ENCODE data around the gene LAMC2.

The LAMC2 gene

DNA sequence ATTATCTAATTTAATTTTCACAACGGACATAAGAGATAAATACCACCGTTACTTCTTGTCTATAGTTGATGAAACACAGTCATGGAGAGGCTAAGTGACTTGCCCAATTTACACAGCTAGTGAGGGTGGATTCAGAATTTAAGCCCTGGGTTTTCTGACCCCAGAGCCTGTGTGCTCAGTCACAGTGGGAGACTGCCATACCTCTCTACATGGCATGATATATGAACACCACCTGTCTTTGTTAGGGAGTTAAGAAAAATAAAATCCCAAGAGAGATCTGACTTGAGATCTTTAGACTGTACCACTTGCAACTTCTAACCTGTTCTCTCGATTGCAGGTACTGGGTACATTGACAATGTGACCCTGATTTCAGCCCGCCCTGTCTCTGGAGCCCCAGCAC is 40.3 kb downstream of the LAMC2 start:
- TF ChIP-seq POLR2AphosphoS5 (IDR thresholded peaks at IDR 0.05; ENCODE audit: low read depth, low read length) (no peak), SIN3A (IDR thresholded peaks at IDR 0.05; ENCODE audit: borderline replicate concordance, insufficient read depth, low read length) (no peak), TAF1 (IDR thresholded peaks at IDR 0.05; ENCODE audit: borderline replicate concordance, insufficient read depth, low read length) (no peak), FOXP2 (optimal IDR thresholded peaks at IDR 0.05; ENCODE audit: borderline replicate concordance, extremely low read depth, extremely low read length, insufficient read depth) (no peak)
- TF ChIP-seq, protein P1, sequence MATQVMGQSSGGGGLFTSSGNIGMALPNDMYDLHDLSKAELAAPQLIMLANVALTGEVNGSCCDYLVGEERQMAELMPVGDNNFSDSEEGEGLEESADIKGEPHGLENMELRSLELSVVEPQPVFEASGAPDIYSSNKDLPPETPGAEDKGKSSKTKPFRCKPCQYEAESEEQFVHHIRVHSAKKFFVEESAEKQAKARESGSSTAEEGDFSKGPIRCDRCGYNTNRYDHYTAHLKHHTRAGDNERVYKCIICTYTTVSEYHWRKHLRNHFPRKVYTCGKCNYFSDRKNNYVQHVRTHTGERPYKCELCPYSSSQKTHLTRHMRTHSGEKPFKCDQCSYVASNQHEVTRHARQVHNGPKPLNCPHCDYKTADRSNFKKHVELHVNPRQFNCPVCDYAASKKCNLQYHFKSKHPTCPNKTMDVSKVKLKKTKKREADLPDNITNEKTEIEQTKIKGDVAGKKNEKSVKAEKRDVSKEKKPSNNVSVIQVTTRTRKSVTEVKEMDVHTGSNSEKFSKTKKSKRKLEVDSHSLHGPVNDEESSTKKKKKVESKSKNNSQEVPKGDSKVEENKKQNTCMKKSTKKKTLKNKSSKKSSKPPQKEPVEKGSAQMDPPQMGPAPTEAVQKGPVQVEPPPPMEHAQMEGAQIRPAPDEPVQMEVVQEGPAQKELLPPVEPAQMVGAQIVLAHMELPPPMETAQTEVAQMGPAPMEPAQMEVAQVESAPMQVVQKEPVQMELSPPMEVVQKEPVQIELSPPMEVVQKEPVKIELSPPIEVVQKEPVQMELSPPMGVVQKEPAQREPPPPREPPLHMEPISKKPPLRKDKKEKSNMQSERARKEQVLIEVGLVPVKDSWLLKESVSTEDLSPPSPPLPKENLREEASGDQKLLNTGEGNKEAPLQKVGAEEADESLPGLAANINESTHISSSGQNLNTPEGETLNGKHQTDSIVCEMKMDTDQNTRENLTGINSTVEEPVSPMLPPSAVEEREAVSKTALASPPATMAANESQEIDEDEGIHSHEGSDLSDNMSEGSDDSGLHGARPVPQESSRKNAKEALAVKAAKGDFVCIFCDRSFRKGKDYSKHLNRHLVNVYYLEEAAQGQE (IDR thresholded peaks at IDR 0.05; ENCODE audit: insufficient read depth in 1 of 2, low read depth in 2 of 2, low read length in 2 of 2), result no peak

DNA sequence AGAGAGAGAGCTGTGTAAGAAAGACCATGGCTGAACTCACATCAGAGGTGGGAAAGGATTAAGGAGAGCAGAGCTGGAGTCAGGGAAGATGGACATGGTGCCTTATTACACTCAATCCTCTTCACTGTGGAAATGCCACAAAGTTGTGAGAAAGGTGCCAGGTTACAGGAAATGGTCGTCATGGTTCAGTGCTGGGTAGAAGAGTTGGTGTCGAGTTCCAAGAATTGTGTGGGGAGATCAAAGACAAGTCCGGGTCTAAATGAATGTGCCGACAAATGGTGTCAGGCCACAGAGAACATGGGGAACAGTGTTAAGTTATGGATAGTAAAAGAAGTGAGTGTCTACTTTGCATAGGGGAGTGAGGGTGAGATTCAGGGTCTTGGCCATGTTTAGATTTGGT is 40.9 kb downstream of the LAMC2 start:
- no peak for TF ChIP-seq SIN3A (IDR thresholded peaks at IDR 0.05; ENCODE audit: borderline replicate concordance, insufficient read depth, low read length)
- TF ChIP-seq, protein P1 (IDR thresholded peaks at IDR 0.05; ENCODE audit: insufficient read depth in 1 of 2, low read depth in 2 of 2, low read length in 2 of 2), result no peak
- TF ChIP-seq FOXP2 (optimal IDR thresholded peaks at IDR 0.05; ENCODE audit: borderline replicate concordance, extremely low read depth, extremely low read length, insufficient read depth), result no peak
- TF ChIP-seq TAF1 (IDR thresholded peaks at IDR 0.05; ENCODE audit: borderline replicate concordance, insufficient read depth, low read length), result no peak
- no peak for TF ChIP-seq POLR2AphosphoS5 (IDR thresholded peaks at IDR 0.05; ENCODE audit: low read depth, low read length)

DNA sequence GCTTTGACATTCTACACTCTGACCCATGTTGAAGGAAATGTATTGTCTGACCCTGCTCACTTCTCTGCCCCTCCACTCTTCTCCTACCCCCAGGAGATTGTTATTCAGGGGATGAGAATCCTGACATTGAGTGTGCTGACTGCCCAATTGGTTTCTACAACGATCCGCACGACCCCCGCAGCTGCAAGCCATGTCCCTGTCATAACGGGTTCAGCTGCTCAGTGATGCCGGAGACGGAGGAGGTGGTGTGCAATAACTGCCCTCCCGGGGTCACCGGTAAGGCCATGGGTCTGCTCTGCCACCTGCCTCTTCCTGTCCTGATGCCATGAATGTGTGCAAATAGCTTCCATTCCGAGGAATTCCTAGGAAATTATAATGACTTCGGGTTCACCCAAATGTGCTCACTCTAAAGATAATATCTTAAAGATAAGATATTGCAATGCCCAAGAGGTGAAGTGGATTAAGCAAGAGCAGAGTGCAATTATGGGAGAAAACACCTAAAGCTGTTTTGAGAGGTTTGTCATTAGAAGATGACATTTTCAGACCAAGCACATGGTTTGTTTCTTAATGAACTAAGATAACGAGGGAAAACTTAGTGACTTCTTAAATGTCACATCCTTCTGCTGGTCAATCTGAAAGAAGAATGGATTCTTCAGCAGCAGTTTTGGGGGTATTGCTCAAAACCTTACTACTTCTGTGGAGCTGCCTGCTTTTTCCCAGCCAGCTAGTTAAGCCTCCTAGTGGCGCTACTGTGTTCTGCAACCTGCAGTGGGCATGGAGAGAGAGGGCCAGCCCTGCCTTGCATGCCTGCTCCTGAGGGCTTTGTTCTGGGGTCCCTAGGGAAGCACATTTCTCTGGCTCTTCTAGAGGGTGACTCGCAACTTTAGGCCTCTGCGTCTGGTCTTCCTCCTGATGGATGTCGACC is 41.6 kb downstream of the LAMC2 start:
- TF ChIP-seq TAF1 (IDR thresholded peaks at IDR 0.05; ENCODE audit: borderline replicate concordance, insufficient read depth, low read length) (no peak), FOXP2 (optimal IDR thresholded peaks at IDR 0.05; ENCODE audit: borderline replicate concordance, extremely low read depth, extremely low read length, insufficient read depth) (no peak), POLR2AphosphoS5 (IDR thresholded peaks at IDR 0.05; ENCODE audit: low read depth, low read length) (no peak), SIN3A (IDR thresholded peaks at IDR 0.05; ENCODE audit: borderline replicate concordance, insufficient read depth, low read length) (no peak)
- TF ChIP-seq, protein P1 (IDR thresholded peaks at IDR 0.05; ENCODE audit: insufficient read depth in 1 of 2, low read depth in 2 of 2, low read length in 2 of 2), result no peak

DNA sequence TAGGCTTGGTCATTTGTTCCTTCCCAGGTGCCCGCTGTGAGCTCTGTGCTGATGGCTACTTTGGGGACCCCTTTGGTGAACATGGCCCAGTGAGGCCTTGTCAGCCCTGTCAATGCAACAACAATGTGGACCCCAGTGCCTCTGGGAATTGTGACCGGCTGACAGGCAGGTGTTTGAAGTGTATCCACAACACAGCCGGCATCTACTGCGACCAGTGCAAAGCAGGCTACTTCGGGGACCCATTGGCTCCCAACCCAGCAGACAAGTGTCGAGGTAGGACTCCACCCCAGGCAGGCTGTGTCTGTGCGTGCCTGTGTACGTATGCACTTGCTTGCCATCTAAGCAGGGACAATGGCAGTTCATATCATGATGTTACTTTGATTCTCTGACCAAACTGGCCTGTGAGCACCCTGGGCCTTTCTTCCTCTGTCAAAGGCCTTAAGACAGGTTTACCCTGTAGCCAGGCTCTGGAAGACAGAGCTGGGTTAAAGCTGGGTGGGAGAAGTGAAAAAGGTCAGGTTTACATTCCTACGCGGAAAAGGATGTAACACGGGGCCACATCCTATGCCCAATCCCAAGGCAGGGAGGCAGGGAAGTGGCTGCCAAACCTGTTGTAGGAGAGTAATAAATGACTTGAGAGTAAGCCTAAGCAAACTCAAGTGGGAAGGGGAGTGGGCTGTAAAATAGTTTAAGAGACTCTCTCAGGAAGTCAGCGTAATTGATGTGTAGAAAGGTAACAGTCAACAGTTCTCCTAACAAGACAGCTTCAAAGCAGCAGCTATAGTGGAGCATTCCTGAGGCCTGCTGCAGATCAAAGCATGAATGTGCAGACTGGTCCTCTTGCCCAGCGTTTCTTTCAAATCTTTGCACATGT is 42.5 kb downstream of the LAMC2 start:
- no peak for TF ChIP-seq SIN3A (IDR thresholded peaks at IDR 0.05; ENCODE audit: borderline replicate concordance, insufficient read depth, low read length)

DNA sequence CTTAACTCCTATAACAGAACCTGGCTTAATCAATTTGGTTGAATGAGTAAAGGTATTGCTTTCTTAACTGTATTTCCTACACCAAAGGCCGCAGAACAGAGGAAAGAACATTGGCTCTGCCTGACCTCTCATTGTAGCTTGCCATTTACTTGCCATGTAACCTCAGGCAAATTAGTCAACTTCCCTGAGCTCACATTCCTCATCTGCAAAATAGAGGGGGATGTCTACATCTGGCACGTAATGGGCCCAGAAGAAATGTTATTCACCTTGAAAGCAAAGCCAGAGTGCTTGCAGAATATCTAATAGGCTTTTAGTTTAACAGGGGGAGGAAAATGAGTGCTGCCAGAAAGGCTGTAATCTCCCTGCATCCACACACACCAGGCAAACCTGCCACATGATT is 44.3 kb downstream of the LAMC2 start:
- TF ChIP-seq, protein P1 (IDR thresholded peaks at IDR 0.05; ENCODE audit: insufficient read depth in 1 of 2, low read depth in 2 of 2, low read length in 2 of 2), result no peak
- no peak for TF ChIP-seq SIN3A (IDR thresholded peaks at IDR 0.05; ENCODE audit: borderline replicate concordance, insufficient read depth, low read length)
- TF ChIP-seq FOXP2 (optimal IDR thresholded peaks at IDR 0.05; ENCODE audit: borderline replicate concordance, extremely low read depth, extremely low read length, insufficient read depth), result no peak
- TF ChIP-seq TAF1 (IDR thresholded peaks at IDR 0.05; ENCODE audit: borderline replicate concordance, insufficient read depth, low read length), result no peak
- no peak for TF ChIP-seq POLR2AphosphoS5 (IDR thresholded peaks at IDR 0.05; ENCODE audit: low read depth, low read length)

Measured in PFSK-1 (cell line).